GM12873 (cell line): ENCODE results near the gene ETV6.

Source experiments
- CTCF ChIP-seq: IDR thresholded peaks from 2 replicates; pipeline ENCODE4 v1.5.1; 2012; ENCODE audit warnings: low read depth, mild to moderate bottlenecking, moderate library complexity, low read length, control low read depth; ENCODE audit not compliant: insufficient read depth; ENCODE audit errors: missing control alignments

The ETV6 gene

GRCh38 chr12:11787933-11788849 is 138.7 kb downstream of the ETV6 start:
- no peak for TF ChIP-seq CTCF

GRCh38 chr12:11793921-11794710 is 144.6 kb downstream of the ETV6 start:
- TF ChIP-seq CTCF = no peak

GRCh38 chr12:11794751-11795150 is 145.3 kb downstream of the ETV6 start:
- TF ChIP-seq CTCF = no peak

- no peak for TF ChIP-seq CTCF
Observed at GRCh38 chr12:11795192-11795912, 145.9 kb downstream of the ETV6 start.

GRCh38 chr12:11795913-11796459 is 146.5 kb downstream of the ETV6 start:
- TF ChIP-seq CTCF = no peak

- TF ChIP-seq CTCF = no peak
Observed at GRCh38 chr12:11797317-11797913, 147.9 kb downstream of the ETV6 start.
